AG09319 (cell line): ENCODE results near the gene DBNL.
"Not testable (repeated sequence)": the region's sequence is repeated elsewhere in the genome, so short reads cannot be mapped to it uniquely, and the experiment has no call there.

Experiments
- DNase-seq: peaks from one replicate; pipeline ENCODE4 v3.0.0-alpha.2; 2010; ENCODE audit warnings: low read depth; ENCODE audit errors: extremely low read depth
- CTCF ChIP-seq: IDR thresholded peaks from 2 replicates; pipeline ENCODE4 v1.5.1; 2011; ENCODE audit warnings: low read depth, mild to moderate bottlenecking, inconsistent platforms, low read length, moderate library complexity

Gene DBNL

GRCh38 chr7:44038961-44039558, 5.4 kb upstream of the DBNL start:
- DNase-seq, result not testable (repeated sequence)

- not testable (repeated sequence) for DNase-seq
Measured at GRCh38 chr7:44039800-44040492, 4.6 kb upstream of the DBNL start.

- DNase-seq, result not testable (repeated sequence)
Measured at GRCh38 chr7:44040493-44040891, 4.0 kb upstream of the DBNL start.

- no peak for TF ChIP-seq CTCF
- DNase-seq, result no peak
Measured at GRCh38 chr7:44042221-44042620, 2.3 kb upstream of the DBNL start.

- DNase-seq, result no peak
Measured at GRCh38 chr7:44043902-44044301, 600 bp upstream of the DBNL start.

GRCh38 chr7:44045226-44046014, 918 bp downstream of the DBNL start:
- no peak for DNase-seq

More at GRCh38 chr7:44043902-44044301, 600 bp upstream of the DBNL start:
- no peak for TF ChIP-seq CTCF

GRCh38 chr7:44046321-44047061, 2.0 kb downstream of the DBNL start:
- TF ChIP-seq CTCF, result no peak
- DNase-seq, result no peak

More at GRCh38 chr7:44045226-44046014, 918 bp downstream of the DBNL start:
- TF ChIP-seq CTCF, result no peak

- TF ChIP-seq CTCF, result no peak
- no peak for DNase-seq
Measured at GRCh38 chr7:44048031-44048795, 3.7 kb downstream of the DBNL start.
